Measurements from ENCODE around the gene AKR1C4. TPM values are rescaled to one million over a fixed set of nuclear protein-coding genes. Genes with fewer than 3 reads are reported as not detected.
"Not testable (repeated sequence)": the region's sequence is repeated elsewhere in the genome, so short reads cannot be mapped to it uniquely, and the experiment has no call there.

AKR1C4 gene
- total and polyA plus RNA-seq, 5 experiments from 2014 or later = not detected

- peaks cover 0 to under 1% (median 0%) of the 10 kb centered on the region in 4 donors for H3K4me1 Mint-ChIP-seq
- H3K27ac Mint-ChIP-seq = no peak overlapping the region
- H3K27me3 Mint-ChIP-seq = peaks cover 0 to 7% (median 2%) of the 10 kb centered on the region in 5 donors
- H3K9me3 Mint-ChIP-seq = peaks cover 0 to 26% (median 7%) of the 10 kb centered on the region in 9 donors
- no peak for DNase-seq
- POLR2A ChIA-PET = no interaction called here
- peaks cover 0 to 12% (median 0%) of the 10 kb centered on the region in 3 donors for H3K36me3 Mint-ChIP-seq
- no peak for ATAC-seq
- H3K4me3 Mint-ChIP-seq = no peak overlapping the region
Observed at GRCh38 chr10:5211696-5212536, 15.3 kb downstream of the AKR1C4 start.

DNA sequence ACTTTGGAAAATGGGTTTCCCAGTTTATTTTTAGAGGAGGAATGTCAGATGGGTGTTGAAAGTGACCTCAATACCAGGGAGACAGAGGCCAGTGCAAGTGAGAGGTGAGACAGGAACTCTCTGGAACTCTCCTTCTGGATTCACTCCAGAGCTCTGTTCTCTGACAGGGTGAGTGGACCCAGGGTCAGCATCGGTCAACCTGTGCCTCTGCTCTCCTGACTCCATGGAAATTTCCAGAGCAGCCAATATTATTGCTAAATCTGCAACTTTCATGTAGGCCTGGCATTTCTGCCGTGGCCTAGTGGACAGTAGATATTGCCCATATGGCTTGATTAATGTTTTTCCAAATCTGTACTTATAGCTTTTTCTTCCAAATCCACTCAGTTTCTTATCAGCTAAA lies 20.2 kb downstream of the AKR1C4 start:
- Mint-ChIP-seq H3K27me3 (peaks cover 0 to 4% (median 1%) of the 10 kb centered on the region in 5 donors), H3K36me3 (peaks cover 0 to 6% (median 0%) of the 10 kb centered on the region in 3 donors)
- DNase-seq = no peak

GRCh38 chr10:5219262-5219661 lies 22.6 kb downstream of the AKR1C4 start:
- Mint-ChIP-seq H3K4me3 (no peak overlapping the region), H3K27ac (no peak overlapping the region), H3K36me3 (peaks cover 0 to 5% (median 0%) of the 10 kb centered on the region in 3 donors), H3K27me3 (peaks cover 0 to 4% (median 1%) of the 10 kb centered on the region in 5 donors), H3K4me1 (no peaks in the 10 kb centered on the region), H3K9me3 (peaks cover 0 to 10% (median 4%) of the 10 kb centered on the region in 9 donors)
- POLR2A ChIA-PET = no interaction called here
- ATAC-seq = no peak
- no peak for DNase-seq

More for the DNA sequence above, 20.2 kb downstream of the AKR1C4 start:
- Mint-ChIP-seq H3K9me3 (peaks cover 0 to 18% (median 3%) of the 10 kb centered on the region in 9 donors), H3K27ac (no peak overlapping the region), H3K4me1 (no peaks in the 10 kb centered on the region), H3K4me3 (no peak overlapping the region)
- ATAC-seq = no peak
- POLR2A ChIA-PET = no interaction called here

- H3K27ac Mint-ChIP-seq, H3K4me1 Mint-ChIP-seq, DNase-seq, H3K27me3 Mint-ChIP-seq, H3K9me3 Mint-ChIP-seq, H3K36me3 Mint-ChIP-seq, POLR2A ChIA-PET, ATAC-seq, H3K4me3 Mint-ChIP-seq: not testable (repeated sequence)
Observed at GRCh38 chr10:5222942-5223341, 26.3 kb downstream of the AKR1C4 start.

GRCh38 chr10:5229019-5229418 lies 32.4 kb downstream of the AKR1C4 start:
- H3K4me3 Mint-ChIP-seq = no peak overlapping the region
- no peak overlapping the region for H3K27ac Mint-ChIP-seq
- POLR2A ChIA-PET = no interaction called here
- DNase-seq = no peak
- H3K4me1 Mint-ChIP-seq = no peaks in the 10 kb centered on the region
- H3K36me3 Mint-ChIP-seq = no peaks in the 10 kb centered on the region
- no peaks in the 10 kb centered on the region for H3K27me3 Mint-ChIP-seq
- ATAC-seq = no peak
- H3K9me3 Mint-ChIP-seq = peaks cover 0 to 5% (median 0%) of the 10 kb centered on the region in 9 donors

DNA sequence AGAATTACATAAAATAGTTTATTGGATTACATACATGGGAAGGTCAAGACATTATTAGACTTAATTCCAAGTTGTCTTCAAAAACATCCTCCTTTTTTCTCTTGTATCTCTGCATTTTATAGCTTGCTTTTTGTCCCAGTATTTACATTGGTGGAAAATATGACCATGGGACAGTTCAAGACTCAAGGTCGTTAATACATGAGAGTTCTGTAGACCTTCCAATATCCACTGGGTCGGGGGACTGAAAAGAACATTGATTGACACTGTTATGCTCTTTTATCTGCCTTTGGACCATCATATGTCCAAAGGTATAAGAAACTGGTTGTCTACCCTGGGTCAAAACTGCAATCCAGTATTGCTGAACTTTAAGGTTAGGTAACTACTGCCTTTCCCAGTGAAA lies 36.7 kb downstream of the AKR1C4 start:
- peaks cover 0 to 20% (median 2%) of the 10 kb centered on the region in 5 donors for H3K27me3 Mint-ChIP-seq
- no peak for ATAC-seq

DNA sequence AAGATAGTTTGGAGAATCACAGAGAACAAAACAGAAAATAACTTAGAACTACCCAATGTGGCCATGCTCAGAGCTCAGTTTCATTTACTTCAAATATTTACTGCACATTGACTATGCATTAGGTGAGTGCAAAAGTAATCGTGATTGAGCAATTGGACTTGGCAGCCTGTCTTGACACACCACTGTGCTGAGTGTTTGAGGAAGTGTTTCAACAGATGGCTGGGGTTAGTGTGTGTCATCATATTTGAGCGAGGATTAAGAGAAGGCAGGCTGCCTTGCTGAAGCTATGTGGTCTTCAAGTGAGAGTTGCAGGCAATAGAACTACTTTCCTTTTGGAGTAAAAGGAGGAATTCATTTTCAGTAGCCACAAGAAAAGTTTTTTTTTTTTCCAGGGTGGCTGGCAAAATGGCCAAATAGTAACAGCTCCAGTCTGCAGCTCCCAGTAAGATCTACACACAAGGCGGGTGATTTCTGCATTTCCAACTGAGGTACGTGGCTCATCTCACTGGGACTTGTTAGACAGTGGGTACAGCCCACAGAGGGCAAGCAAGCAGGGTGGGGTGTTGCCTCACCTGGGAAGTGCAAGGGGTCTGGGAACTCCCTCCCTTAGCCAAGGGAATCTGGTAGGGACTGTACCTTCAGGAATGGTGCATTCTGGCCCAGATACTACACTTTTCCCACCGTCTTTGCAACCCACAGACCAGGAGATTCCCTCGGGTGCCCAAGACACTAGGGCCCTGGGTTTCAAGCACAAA lies 37.6 kb downstream of the AKR1C4 start:
- POLR2A ChIA-PET = interaction anchor here (0.6 kb wide), 1 partner anchor 1112 kb away, joined by 3 read pairs; no protein-coding TSS in a partner anchor
- DNase-seq (no peak), ATAC-seq (no peak)
- peaks cover 2 to 13% (median 9%) of the 10 kb centered on the region in 3 donors for H3K36me3 Mint-ChIP-seq
- H3K4me3 Mint-ChIP-seq = no peak overlapping the region
- H3K4me1 Mint-ChIP-seq = no peaks in the 10 kb centered on the region
- no peak overlapping the region for H3K27ac Mint-ChIP-seq
- peaks cover 0 to 20% (median 2%) of the 10 kb centered on the region in 5 donors for H3K27me3 Mint-ChIP-seq
- peaks cover 5 to 30% (median 19%) of the 10 kb centered on the region in 9 donors for H3K9me3 Mint-ChIP-seq

More for the DNA sequence above, 36.7 kb downstream of the AKR1C4 start:
- no peaks in the 10 kb centered on the region for H3K4me1 Mint-ChIP-seq
- H3K36me3 Mint-ChIP-seq = peaks cover 2 to 13% (median 9%) of the 10 kb centered on the region in 3 donors
- H3K27ac Mint-ChIP-seq = no peak overlapping the region
- H3K9me3 Mint-ChIP-seq = peaks cover 5 to 29% (median 17%) of the 10 kb centered on the region in 9 donors
- no peak for DNase-seq
- POLR2A ChIA-PET = no interaction called here
- no peak overlapping the region for H3K4me3 Mint-ChIP-seq

DNA sequence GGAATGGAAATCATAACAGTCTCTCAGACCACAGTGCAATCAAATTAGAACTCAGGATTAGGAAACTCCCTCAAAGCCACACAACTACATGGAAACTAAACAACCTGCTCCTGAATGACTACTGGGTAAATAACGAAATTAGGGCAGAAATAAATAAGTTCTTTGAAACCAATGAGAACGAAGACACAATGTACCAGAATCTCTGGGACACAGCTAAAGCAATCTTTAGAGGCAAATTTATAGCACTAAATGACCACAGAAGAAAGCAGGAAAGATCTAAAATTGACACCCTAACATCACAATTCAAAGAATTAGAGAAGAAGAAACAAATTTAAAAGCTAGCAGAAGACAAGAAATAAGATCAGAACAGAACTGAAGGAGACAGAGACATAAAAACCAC lies 40.9 kb downstream of the AKR1C4 start:
- H3K4me1 Mint-ChIP-seq, POLR2A ChIA-PET, DNase-seq, ATAC-seq, H3K27ac Mint-ChIP-seq, H3K4me3 Mint-ChIP-seq: not testable (repeated sequence)
- Mint-ChIP-seq H3K9me3 (peaks cover 5 to 30% (median 19%) of the 10 kb centered on the region in 9 donors), H3K36me3 (peaks cover 2 to 13% (median 9%) of the 10 kb centered on the region in 3 donors), H3K27me3 (peaks cover 0 to 20% (median 2%) of the 10 kb centered on the region in 5 donors)

DNA sequence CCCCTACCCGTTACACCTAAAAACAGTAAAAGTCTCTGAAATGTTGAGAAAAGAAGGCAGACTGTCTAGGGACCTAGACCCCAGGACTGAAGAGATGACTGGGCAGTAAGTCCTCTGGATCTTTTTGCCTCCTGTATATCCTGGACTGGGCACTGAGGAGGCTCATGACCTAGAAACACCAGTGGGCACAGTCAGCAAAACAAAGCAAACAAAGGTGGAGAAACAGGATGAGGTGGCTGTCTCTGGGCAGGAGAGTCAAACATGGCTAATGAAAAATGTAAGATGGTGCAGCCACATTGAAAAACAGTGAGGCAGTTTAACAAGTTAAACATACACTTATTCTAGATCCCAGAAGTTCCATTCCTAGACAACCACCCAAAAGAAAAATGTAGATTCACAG lies 45.9 kb downstream of the AKR1C4 start:
- peaks cover under 1 to 13% (median 8%) of the 10 kb centered on the region in 9 donors for H3K9me3 Mint-ChIP-seq
- DNase-seq = no peak
- no peak overlapping the region for H3K4me3 Mint-ChIP-seq
- H3K27ac Mint-ChIP-seq = no peak overlapping the region
- peaks cover 2 to 5% (median 2%) of the 10 kb centered on the region in 3 donors for H3K36me3 Mint-ChIP-seq
- H3K27me3 Mint-ChIP-seq = peaks cover 0 to 8% (median 0%) of the 10 kb centered on the region in 5 donors
- POLR2A ChIA-PET = no interaction called here
- no peaks in the 10 kb centered on the region for H3K4me1 Mint-ChIP-seq
- no peak for ATAC-seq

- POLR2A ChIA-PET = no interaction called here
- Mint-ChIP-seq H3K36me3 (no peaks in the 10 kb centered on the region), H3K27ac (no peak overlapping the region), H3K27me3 (no peaks in the 10 kb centered on the region), H3K4me1 (no peaks in the 10 kb centered on the region), H3K4me3 (no peak overlapping the region), H3K9me3 (peaks cover 0 to 7% (median 0%) of the 10 kb centered on the region in 9 donors)
- ATAC-seq = no peak
- DNase-seq = no peak
Observed at GRCh38 chr10:5243521-5243987, 46.9 kb downstream of the AKR1C4 start.

GRCh38 chr10:5252177-5253037 lies 55.8 kb downstream of the AKR1C4 start:
- ATAC-seq (no peak), DNase-seq (no peak)
- Mint-ChIP-seq H3K4me3 (no peak overlapping the region), H3K27me3 (peaks cover 0 to 2% (median 2%) of the 10 kb centered on the region in 5 donors), H3K4me1 (no peaks in the 10 kb centered on the region), H3K27ac (no peak overlapping the region), H3K36me3 (no peaks in the 10 kb centered on the region), H3K9me3 (peaks cover 0 to 11% (median 0%) of the 10 kb centered on the region in 9 donors)
- POLR2A ChIA-PET = no interaction called here

GRCh38 chr10:5254488-5254887 lies 57.9 kb downstream of the AKR1C4 start:
- POLR2A ChIA-PET = no interaction called here
- Mint-ChIP-seq H3K36me3 (no peaks in the 10 kb centered on the region), H3K4me1 (no peaks in the 10 kb centered on the region), H3K9me3 (peaks cover 0 to 13% (median 0%) of the 10 kb centered on the region in 9 donors), H3K27ac (no peak overlapping the region), H3K4me3 (no peak overlapping the region), H3K27me3 (peaks cover 0 to 2% (median 2%) of the 10 kb centered on the region in 5 donors)
- ATAC-seq (no peak), DNase-seq (no peak)
